WERI-Rb-1 (cell line): ENCODE data around the gene ATP5F1E.

Experiments used
- DNase-seq: peaks from one replicate; pipeline ENCODE4 v3.0.0-alpha.2; 2020
- H3K27ac ChIP-seq: fragments of 250-450 bp; sonication (Bioruptor Pico); 2 replicates; pipeline ENCODE4 v1.5.1; 2020; ENCODE audit warnings: mild to moderate bottlenecking, moderate library complexity
- H3K27me3 ChIP-seq: fragments of 250-450 bp; sonication (Bioruptor Pico); 2 replicates; pipeline ENCODE4 v1.5.1; 2021; ENCODE audit warnings: mild to moderate bottlenecking, low read depth, moderate library complexity; ENCODE audit not compliant: insufficient read depth, severe bottlenecking
- H3K36me3 ChIP-seq: fragments of 250-450 bp; sonication (Bioruptor Pico); 2 replicates; pipeline ENCODE4 v1.5.1; 2020; ENCODE audit warnings: mild to moderate bottlenecking, moderate library complexity
- H3K4me3 ChIP-seq: 2 replicates; pipeline ENCODE4 v1.5.1; 2011; ENCODE audit warnings: low read depth, mild to moderate bottlenecking, control low read depth, low read length
- H3K9me3 ChIP-seq: fragments of 250-450 bp; sonication (Bioruptor Pico); 2 replicates; pipeline ENCODE4 v1.5.1; 2021; ENCODE audit warnings: mild to moderate bottlenecking, moderate library complexity; ENCODE audit not compliant: severe bottlenecking
- CTCF ChIP-seq: IDR thresholded peaks from 2 replicates; pipeline ENCODE4 v1.5.1; 2011; ENCODE audit warnings: low read depth, mild to moderate bottlenecking, control low read depth, inconsistent platforms, low read length

Gene ATP5F1E

GRCh38 chr20:59074456-59074855 is 42.3 kb upstream of the ATP5F1E start:
- no peaks in the 10 kb centered on the region for H3K9me3 ChIP-seq
- no peak overlapping the region for H3K4me3 ChIP-seq
- TF ChIP-seq CTCF = no peak
- H3K36me3 ChIP-seq = no peaks in the 10 kb centered on the region
- H3K27me3 ChIP-seq = no peaks in the 10 kb centered on the region
- H3K27ac ChIP-seq = no peak overlapping the region
- DNase-seq = no peak

GRCh38 chr20:59073582-59073981 is 41.4 kb upstream of the ATP5F1E start:
- no peak overlapping the region for H3K4me3 ChIP-seq
- H3K27ac ChIP-seq = no peak overlapping the region
- H3K27me3 ChIP-seq = no peaks in the 10 kb centered on the region
- no peak for DNase-seq
- no peaks in the 10 kb centered on the region for H3K9me3 ChIP-seq
- TF ChIP-seq CTCF = no peak
- no peaks in the 10 kb centered on the region for H3K36me3 ChIP-seq

- H3K27ac ChIP-seq = no peak overlapping the region
Observed at GRCh38 chr20:59071216-59071615, 39.1 kb upstream of the ATP5F1E start.

GRCh38 chr20:59069026-59069425 is 36.9 kb upstream of the ATP5F1E start:
- no peak overlapping the region for H3K4me3 ChIP-seq
- no peak for TF ChIP-seq CTCF
- no peaks in the 10 kb centered on the region for H3K9me3 ChIP-seq
- no peak overlapping the region for H3K27ac ChIP-seq
- H3K27me3 ChIP-seq = no peaks in the 10 kb centered on the region
- no peak for DNase-seq
- H3K36me3 ChIP-seq = no peaks in the 10 kb centered on the region

More at GRCh38 chr20:59071216-59071615, 39.1 kb upstream of the ATP5F1E start:
- Histone ChIP-seq H3K9me3 (no peaks in the 10 kb centered on the region), H3K27me3 (no peaks in the 10 kb centered on the region), H3K4me3 (no peak overlapping the region), H3K36me3 (no peaks in the 10 kb centered on the region)
- no peak for TF ChIP-seq CTCF
- DNase-seq = no peak

- H3K27ac ChIP-seq = no peak overlapping the region
- H3K9me3 ChIP-seq = no peaks in the 10 kb centered on the region
- DNase-seq = no peak
- H3K27me3 ChIP-seq = no peaks in the 10 kb centered on the region
- no peaks in the 10 kb centered on the region for H3K36me3 ChIP-seq
- TF ChIP-seq CTCF = no peak
- no peak overlapping the region for H3K4me3 ChIP-seq
Observed at GRCh38 chr20:59068534-59068933, 36.4 kb upstream of the ATP5F1E start.

GRCh38 chr20:59064214-59064722 is 32.1 kb upstream of the ATP5F1E start:
- peak; percentile 51 for DNase-seq
- H3K27me3 ChIP-seq = no peaks in the 10 kb centered on the region
- TF ChIP-seq CTCF = no peak
- H3K9me3 ChIP-seq = no peaks in the 10 kb centered on the region
- peak overlapping the region; percentile 74 for H3K27ac ChIP-seq
- H3K36me3 ChIP-seq = no peaks in the 10 kb centered on the region
- peak overlapping the region; percentile 31 for H3K4me3 ChIP-seq
